HG03196 (cell line): Measurements from ENCODE around the gene RUNX2.
"Not testable (repeated sequence)": the region's sequence is repeated elsewhere in the genome, so short reads cannot be mapped to it uniquely, and the experiment has no call there.

ENCODE experiments used
- ATAC-seq: cut with Tn5 transposase; IDR thresholded peaks from one replicate; pipeline ENCODE4 v1.9.1; 2021; ENCODE audit not compliant: unreplicated experiment

The RUNX2 gene

GRCh38 chr6:45327956-45328522, at the start of gene RUNX2:
RUNX2 (plus strand) TSS chr6:45328330; CDS start chr6:45328727, 397 bp downstream.
- ATAC-seq: no peak

GRCh38 chr6:45278367-45278766, 49.8 kb upstream of the RUNX2 start:
- no peak for ATAC-seq

GRCh38 chr6:45286707-45287106, 41.4 kb upstream of the RUNX2 start:
- not testable (repeated sequence) for ATAC-seq

GRCh38 chr6:45289751-45290514, 38.2 kb upstream of the RUNX2 start:
- ATAC-seq: no peak

GRCh38 chr6:45293306-45293705, 34.8 kb upstream of the RUNX2 start:
- ATAC-seq: no peak

GRCh38 chr6:45294065-45294701, 33.9 kb upstream of the RUNX2 start:
- not testable (repeated sequence) for ATAC-seq

GRCh38 chr6:45297320-45297719, 30.8 kb upstream of the RUNX2 start:
- no peak for ATAC-seq

- no peak for ATAC-seq
Observed at GRCh38 chr6:45299096-45299581, 29.0 kb upstream of the RUNX2 start.

- ATAC-seq: no peak
Observed at GRCh38 chr6:45300736-45301135, 27.4 kb upstream of the RUNX2 start.

GRCh38 chr6:45301348-45302142, 26.6 kb upstream of the RUNX2 start:
- ATAC-seq: no peak

- no peak for ATAC-seq
Observed at GRCh38 chr6:45302832-45303231, 25.3 kb upstream of the RUNX2 start.

- ATAC-seq: no peak
Observed at GRCh38 chr6:45305546-45305945, 22.6 kb upstream of the RUNX2 start.

GRCh38 chr6:45310118-45310788, 17.9 kb upstream of the RUNX2 start:
- ATAC-seq: no peak

GRCh38 chr6:45314146-45314545, 14.0 kb upstream of the RUNX2 start:
- no peak for ATAC-seq

- no peak for ATAC-seq
Observed at GRCh38 chr6:45320349-45320748, 7.8 kb upstream of the RUNX2 start.

GRCh38 chr6:45323656-45324224, 4.4 kb upstream of the RUNX2 start:
- ATAC-seq: no peak

GRCh38 chr6:45326698-45327417, 1.3 kb upstream of the RUNX2 start:
- ATAC-seq: no peak

- ATAC-seq: no peak
Observed at GRCh38 chr6:45328523-45328922, 393 bp downstream of the RUNX2 start.

GRCh38 chr6:45344900-45345299, 16.8 kb downstream of the RUNX2 start:
- ATAC-seq: no peak
